ENCODE data around the gene ANKZF1. TPM values are rescaled to one million over a fixed set of nuclear protein-coding genes. Genes with fewer than 3 reads are reported as not detected.

ANKZF1 gene
- total RNA-seq, 4 donors from 2014 or later: 79.9 to 338 (median 164) TPM

GRCh38 chr2:219219784-219220532 is 9.6 kb upstream of the ANKZF1 start:
- Histone ChIP-seq H3K4me3 (no peak overlapping the region), H3K27me3 (no peaks in the 10 kb centered on the region), H3K36me3 (peaks cover 0 to 57% (median 0%) of the 10 kb centered on the region in 3 donors), H3K9me3 (no peaks in the 10 kb centered on the region), H3K27ac (peak overlapping the region in 1 of 4 donors; percentile 82), H3K4me1 (peaks cover 0 to 32% (median 10%) of the 10 kb centered on the region in 4 donors)
- no peak for TF ChIP-seq POLR2A (IDR thresholded peaks at IDR 0.05)
- TF ChIP-seq, protein P1, sequence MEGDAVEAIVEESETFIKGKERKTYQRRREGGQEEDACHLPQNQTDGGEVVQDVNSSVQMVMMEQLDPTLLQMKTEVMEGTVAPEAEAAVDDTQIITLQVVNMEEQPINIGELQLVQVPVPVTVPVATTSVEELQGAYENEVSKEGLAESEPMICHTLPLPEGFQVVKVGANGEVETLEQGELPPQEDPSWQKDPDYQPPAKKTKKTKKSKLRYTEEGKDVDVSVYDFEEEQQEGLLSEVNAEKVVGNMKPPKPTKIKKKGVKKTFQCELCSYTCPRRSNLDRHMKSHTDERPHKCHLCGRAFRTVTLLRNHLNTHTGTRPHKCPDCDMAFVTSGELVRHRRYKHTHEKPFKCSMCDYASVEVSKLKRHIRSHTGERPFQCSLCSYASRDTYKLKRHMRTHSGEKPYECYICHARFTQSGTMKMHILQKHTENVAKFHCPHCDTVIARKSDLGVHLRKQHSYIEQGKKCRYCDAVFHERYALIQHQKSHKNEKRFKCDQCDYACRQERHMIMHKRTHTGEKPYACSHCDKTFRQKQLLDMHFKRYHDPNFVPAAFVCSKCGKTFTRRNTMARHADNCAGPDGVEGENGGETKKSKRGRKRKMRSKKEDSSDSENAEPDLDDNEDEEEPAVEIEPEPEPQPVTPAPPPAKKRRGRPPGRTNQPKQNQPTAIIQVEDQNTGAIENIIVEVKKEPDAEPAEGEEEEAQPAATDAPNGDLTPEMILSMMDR (IDR thresholded peaks at IDR 0.05): no peak
- DNase-seq: no peak

GRCh38 chr2:219220652-219221402 is 8.8 kb upstream of the ANKZF1 start:
- DNase-seq: no peak
- peaks cover 0 to 64% (median 0%) of the 10 kb centered on the region in 3 donors for H3K36me3 ChIP-seq
- H3K27me3 ChIP-seq: no peaks in the 10 kb centered on the region
- no peak overlapping the region for H3K4me3 ChIP-seq
- H3K4me1 ChIP-seq: peaks cover 0 to 32% (median 10%) of the 10 kb centered on the region in 4 donors
- H3K27ac ChIP-seq: no peak overlapping the region
- no peaks in the 10 kb centered on the region for H3K9me3 ChIP-seq
- no peak for TF ChIP-seq POLR2A (IDR thresholded peaks at IDR 0.05)
- TF ChIP-seq, protein P1 (IDR thresholded peaks at IDR 0.05): no peak

DNA sequence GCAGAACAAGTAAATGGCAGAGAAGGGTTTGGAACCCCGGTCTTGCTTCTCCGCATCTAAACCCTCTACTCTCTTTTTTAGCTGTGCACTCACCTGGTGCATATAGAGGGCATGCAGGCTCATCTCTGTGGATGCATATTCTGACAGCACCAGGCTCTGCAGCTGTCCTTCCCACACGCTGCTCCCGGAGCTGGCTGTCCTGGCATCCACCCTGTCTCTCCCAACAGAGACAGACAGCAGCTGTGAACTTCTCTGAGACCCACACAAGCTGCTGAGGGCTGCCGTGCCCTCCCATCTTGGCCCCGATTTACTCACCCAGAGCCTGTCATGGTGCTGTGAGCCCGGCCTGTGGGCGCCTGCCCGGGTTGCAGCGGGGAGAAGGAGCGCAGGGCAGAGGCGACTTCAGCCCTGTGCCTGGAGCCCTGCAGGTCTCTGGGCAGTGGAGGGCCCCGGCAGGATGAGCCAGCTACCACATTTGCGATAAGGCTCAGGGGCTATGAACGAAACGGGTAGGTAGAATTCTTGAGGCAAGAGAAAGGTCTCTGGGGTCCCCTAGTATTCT is 7.6 kb upstream of the ANKZF1 start:
- no peak for DNase-seq
- Histone ChIP-seq H3K27me3 (no peaks in the 10 kb centered on the region), H3K4me1 (peaks cover 0 to 30% (median 10%) of the 10 kb centered on the region in 4 donors), H3K27ac (no peak overlapping the region), H3K4me3 (no peak overlapping the region), H3K36me3 (peaks cover 0 to 71% (median 0%) of the 10 kb centered on the region in 3 donors), H3K9me3 (no peaks in the 10 kb centered on the region)
- TF ChIP-seq, protein P1 (IDR thresholded peaks at IDR 0.05): no peak
- TF ChIP-seq POLR2A (IDR thresholded peaks at IDR 0.05): no peak

GRCh38 chr2:219223831-219224610 is 5.6 kb upstream of the ANKZF1 start:
- no peak for DNase-seq
- Histone ChIP-seq H3K4me3 (no peak overlapping the region), H3K9me3 (no peaks in the 10 kb centered on the region), H3K27me3 (no peaks in the 10 kb centered on the region), H3K27ac (no peak overlapping the region), H3K4me1 (peaks cover 0 to 27% (median 15%) of the 10 kb centered on the region in 4 donors), H3K36me3 (peaks cover 0 to 71% (median 0%) of the 10 kb centered on the region in 3 donors)
- TF ChIP-seq, protein P1 (IDR thresholded peaks at IDR 0.05): no peak
- no peak for TF ChIP-seq POLR2A (IDR thresholded peaks at IDR 0.05)

DNA sequence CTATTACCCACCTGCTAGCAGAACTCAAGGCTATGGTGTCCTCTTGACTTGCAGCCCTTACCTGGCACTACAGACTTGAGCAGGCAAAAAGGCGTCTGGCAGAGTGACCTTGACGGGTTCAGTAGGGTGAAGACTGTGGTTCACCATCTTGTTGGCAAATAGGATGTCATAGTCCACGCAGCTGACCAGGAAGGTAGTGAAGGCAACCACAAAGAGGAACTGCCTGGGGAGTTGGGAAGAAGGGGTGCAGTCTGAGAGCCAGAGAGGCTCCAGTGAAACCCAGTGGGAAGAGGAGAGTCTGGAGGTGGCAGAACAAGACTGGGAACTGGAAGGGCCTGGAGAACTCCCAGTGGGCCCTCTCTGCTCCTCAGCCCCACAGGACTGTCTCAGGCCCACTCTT is 4.3 kb upstream of the ANKZF1 start:
- Histone ChIP-seq H3K27me3 (no peaks in the 10 kb centered on the region), H3K4me3 (no peak overlapping the region), H3K9me3 (no peaks in the 10 kb centered on the region), H3K27ac (no peak overlapping the region), H3K4me1 (peaks cover 0 to 18% (median 13%) of the 10 kb centered on the region in 4 donors), H3K36me3 (peaks cover 0 to 63% (median 0%) of the 10 kb centered on the region in 3 donors)
- no peak for DNase-seq
- TF ChIP-seq, protein P1 (IDR thresholded peaks at IDR 0.05): no peak
- no peak for TF ChIP-seq POLR2A (IDR thresholded peaks at IDR 0.05)

Data from Peyer's patch (tissue), 4 donors.